ENCODE results near the gene ZNF764. TPM values are rescaled to one million over a fixed set of nuclear protein-coding genes. Genes with fewer than 3 reads are reported as not detected.
"Not testable (repeated sequence)": the region's sequence is repeated elsewhere in the genome, so short reads cannot be mapped to it uniquely, and the experiment has no call there.

The ZNF764 gene
- total and polyA plus RNA-seq, 8 donors, result 3.5 to 107 (median 10.5) TPM

DNA sequence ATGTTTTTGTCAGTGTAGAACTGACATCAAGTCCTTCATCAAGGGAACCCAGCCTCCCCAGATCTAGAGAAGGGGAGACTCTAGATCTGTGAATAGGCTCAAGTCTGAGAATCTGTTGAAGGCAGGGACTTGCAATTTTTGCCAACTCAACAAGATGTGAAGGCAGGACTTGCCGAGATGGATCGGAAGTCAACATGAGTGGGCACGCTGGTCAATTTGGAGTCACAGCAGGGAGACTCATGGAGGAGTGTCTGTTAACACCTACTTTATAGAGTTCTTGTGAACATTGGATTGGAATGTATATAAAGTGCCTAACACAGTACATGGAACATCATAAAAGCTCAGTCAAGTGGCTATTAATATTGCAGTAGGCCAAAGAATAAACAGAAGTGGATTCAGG lies 42.0 kb upstream of the ZNF764 start:
- DNase-seq, result no peak
- Histone ChIP-seq H3K9me3 (no peaks in the 10 kb centered on the region), H3K4me1 (peaks cover 0 to 10% (median 0%) of the 10 kb centered on the region in 4 donors), H3K4me3 (no peak overlapping the region), H3K36me3 (peaks cover 20 to 34% (median 33%) of the 10 kb centered on the region in 4 donors), H3K27ac (no peak overlapping the region), H3K27me3 (no peaks in the 10 kb centered on the region)
- TF ChIP-seq EP300 (IDR thresholded peaks at IDR 0.05), result no peak
- TF ChIP-seq, protein P1, sequence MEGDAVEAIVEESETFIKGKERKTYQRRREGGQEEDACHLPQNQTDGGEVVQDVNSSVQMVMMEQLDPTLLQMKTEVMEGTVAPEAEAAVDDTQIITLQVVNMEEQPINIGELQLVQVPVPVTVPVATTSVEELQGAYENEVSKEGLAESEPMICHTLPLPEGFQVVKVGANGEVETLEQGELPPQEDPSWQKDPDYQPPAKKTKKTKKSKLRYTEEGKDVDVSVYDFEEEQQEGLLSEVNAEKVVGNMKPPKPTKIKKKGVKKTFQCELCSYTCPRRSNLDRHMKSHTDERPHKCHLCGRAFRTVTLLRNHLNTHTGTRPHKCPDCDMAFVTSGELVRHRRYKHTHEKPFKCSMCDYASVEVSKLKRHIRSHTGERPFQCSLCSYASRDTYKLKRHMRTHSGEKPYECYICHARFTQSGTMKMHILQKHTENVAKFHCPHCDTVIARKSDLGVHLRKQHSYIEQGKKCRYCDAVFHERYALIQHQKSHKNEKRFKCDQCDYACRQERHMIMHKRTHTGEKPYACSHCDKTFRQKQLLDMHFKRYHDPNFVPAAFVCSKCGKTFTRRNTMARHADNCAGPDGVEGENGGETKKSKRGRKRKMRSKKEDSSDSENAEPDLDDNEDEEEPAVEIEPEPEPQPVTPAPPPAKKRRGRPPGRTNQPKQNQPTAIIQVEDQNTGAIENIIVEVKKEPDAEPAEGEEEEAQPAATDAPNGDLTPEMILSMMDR (IDR thresholded peaks at IDR 0.05), result no peak
- no peak for TF ChIP-seq POLR2A (IDR thresholded peaks at IDR 0.05)
- TF ChIP-seq POLR2AphosphoS5 (IDR thresholded peaks at IDR 0.05), result no peak
- 91 to 98% (median 94%) methylated on average over 3 of the region's 3 CpGs for WGBS, 5 donors
- intact Hi-C loops (cut with DNase I; ENCODE audit: low total_unique reads), result no loop called here

- no peaks in the 10 kb centered on the region for H3K27me3 ChIP-seq
- DNase-seq, result no peak
- no peak overlapping the region for H3K4me3 ChIP-seq
- 91 to 95% (median 94%) methylated on average over 4 of the region's 4 CpGs for WGBS, 5 donors
- no peaks in the 10 kb centered on the region for H3K4me1 ChIP-seq
- TF ChIP-seq, protein P1 (IDR thresholded peaks at IDR 0.05), result no peak
- no peak for TF ChIP-seq EP300 (IDR thresholded peaks at IDR 0.05)
- TF ChIP-seq POLR2AphosphoS5 (IDR thresholded peaks at IDR 0.05), result no peak
- no peak for TF ChIP-seq POLR2A (IDR thresholded peaks at IDR 0.05)
- no peaks in the 10 kb centered on the region for H3K36me3 ChIP-seq
- H3K9me3 ChIP-seq, result no peaks in the 10 kb centered on the region
- intact Hi-C loops (cut with DNase I; ENCODE audit: low total_unique reads), result no loop called here
- no peak overlapping the region for H3K27ac ChIP-seq
Measured at GRCh38 chr16:30592871-30593270, 34.7 kb upstream of the ZNF764 start.

DNA sequence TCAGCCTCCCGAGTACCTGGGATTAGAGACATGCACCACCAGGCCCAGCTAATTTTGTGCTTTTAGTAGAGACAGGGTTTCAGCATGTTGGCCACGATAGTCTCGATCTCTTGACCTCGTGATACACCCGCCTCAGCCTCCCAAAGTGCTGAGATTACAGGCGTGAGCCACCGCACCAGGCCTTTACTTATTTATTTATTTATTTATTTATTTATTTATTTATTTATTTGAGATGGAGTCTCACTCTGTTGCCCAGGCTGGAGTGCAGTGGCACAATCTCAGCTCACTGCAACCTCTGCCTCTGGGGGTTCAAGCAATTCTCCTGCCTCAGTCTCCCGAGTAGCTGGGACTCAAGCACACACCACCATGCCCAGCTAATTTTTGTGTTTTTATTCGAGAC lies 32.7 kb upstream of the ZNF764 start:
- 91 to 99% (median 97%) methylated on average over 9 of the region's 9 CpGs for WGBS, 5 donors
- H3K27ac ChIP-seq; H3K36me3 ChIP-seq; H3K27me3 ChIP-seq; H3K9me3 ChIP-seq; H3K4me3 ChIP-seq; intact Hi-C loops (cut with DNase I; ENCODE audit: low total_unique reads); DNase-seq: not testable (repeated sequence)
- peaks cover 4 to 14% (median 8%) of the 10 kb centered on the region in 4 donors for H3K4me1 ChIP-seq

GRCh38 chr16:30589582-30589981 lies 31.4 kb upstream of the ZNF764 start:
- H3K27ac ChIP-seq; intact Hi-C loops (cut with DNase I; ENCODE audit: low total_unique reads); H3K9me3 ChIP-seq; H3K27me3 ChIP-seq; H3K36me3 ChIP-seq; DNase-seq; H3K4me3 ChIP-seq: not testable (repeated sequence)
- peaks cover 8 to 21% (median 14%) of the 10 kb centered on the region in 4 donors for H3K4me1 ChIP-seq
- WGBS, 5 donors, result 89 to 98% (median 96%) methylated on average over 2 of the region's 2 CpGs

DNA sequence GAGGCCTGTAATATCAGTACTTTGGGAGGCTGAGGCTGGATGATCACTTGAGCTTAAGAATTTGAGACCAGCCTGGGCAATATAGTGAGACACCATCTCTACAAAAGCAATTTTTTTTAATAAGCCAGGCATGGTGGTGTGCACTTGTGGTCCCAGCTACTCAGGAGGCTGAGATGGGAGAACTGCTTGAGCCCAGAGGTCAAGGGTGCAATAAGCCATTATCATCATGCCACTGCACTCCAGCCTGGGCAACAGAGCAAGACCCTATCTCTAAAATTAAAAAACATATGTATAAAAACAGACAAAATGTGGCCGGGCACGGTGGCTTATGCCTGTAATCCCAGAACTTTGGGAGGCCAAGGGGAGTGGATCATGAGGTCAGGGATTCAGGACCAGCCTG lies 30.5 kb upstream of the ZNF764 start:
- Histone ChIP-seq H3K4me3 (no peak overlapping the region), H3K27ac (no peak overlapping the region), H3K9me3 (no peaks in the 10 kb centered on the region), H3K4me1 (peaks cover 13 to 30% (median 22%) of the 10 kb centered on the region in 4 donors), H3K36me3 (peaks cover 0 to 5% (median 3%) of the 10 kb centered on the region in 4 donors), H3K27me3 (no peaks in the 10 kb centered on the region)
- TF ChIP-seq POLR2A (IDR thresholded peaks at IDR 0.05), result no peak
- TF ChIP-seq, protein P1 (IDR thresholded peaks at IDR 0.05), result no peak
- TF ChIP-seq POLR2AphosphoS5 (IDR thresholded peaks at IDR 0.05), result no peak
- TF ChIP-seq EP300 (IDR thresholded peaks at IDR 0.05), result no peak
- WGBS, 5 donors, result 81 to 99% (median 93%) methylated on average over 2 of the region's 2 CpGs
- DNase-seq, result no peak
- intact Hi-C loops (cut with DNase I; ENCODE audit: low total_unique reads), result no loop called here
